K562 (cell line): Measurements from ENCODE around the gene NAT8L. TPM values are rescaled to one million over a fixed set of nuclear protein-coding genes. Genes with fewer than 3 reads are reported as not detected.

Source experiments
- ARHGAP35 ChIP-seq: fragments of 450-650 bp; IDR thresholded peaks from 2 replicates; pipeline ENCODE4 v1.6.1; 2018; ENCODE audit not compliant: partially characterized antibody
- CEBPG ChIP-seq, 3 experiments: fragments of 200-800 bp in 1 of 3; sonication (Bioruptor generic) in 1 of 3; sonication (generic) in 1 of 3; formaldehyde crosslinking in 1 of 3; IDR thresholded peaks in 2 of 3; conservative IDR thresholded peaks in 1 of 3; 2 replicates each; pipeline versions ENCODE4 v1.6.1 to v1.8.0; 2016 to 2022; ENCODE audit warnings: missing compliant biosample characterization in 2 of 3, missing genetic modification characterization in 2 of 3, mild to moderate bottlenecking in 1 of 3, missing genetic modification reagents in 1 of 3
- GATAD2B ChIP-seq: fragments of 450-650 bp; IDR thresholded peaks from 2 replicates; pipeline ENCODE4 v1.6.1; 2017; ENCODE audit warnings: mild to moderate bottlenecking, borderline replicate concordance
- LARP7 ChIP-seq: fragments of 450-650 bp; IDR thresholded peaks from 2 replicates; pipeline ENCODE4 v1.6.1; 2016
- MYC ChIP-seq, 2 experiments: fragments of 250-450 bp in 1 of 2; sonication (Bioruptor Pico) in 1 of 2; IDR thresholded peaks; 2 replicates each; pipeline versions ENCODE4 v1.5.1 to v1.6.1; 2012 to 2021; ENCODE audit warnings: low read depth in 2 of 2, borderline replicate concordance in 1 of 2, improper control_type of control experiment in 1 of 2, low read length in 1 of 2, mild to moderate bottlenecking in 1 of 2, moderate library complexity in 1 of 2
- PHTF2 ChIP-seq: fragments of 250-450 bp; sonication (Bioruptor Pico); IDR thresholded peaks from 2 replicates; pipeline ENCODE4 v1.5.0; 2021; ENCODE audit warnings: mild to moderate bottlenecking
- RBM15 ChIP-seq: fragments of 200-400 bp; formaldehyde crosslinking; IDR thresholded peaks from 2 replicates; pipeline ENCODE4 v1.6.1; 2018; ENCODE audit warnings: mild to moderate bottlenecking, low read length, moderate library complexity; ENCODE audit not compliant: insufficient read depth
- RFX5 ChIP-seq: IDR thresholded peaks from 2 replicates; pipeline ENCODE4 v1.6.1; 2011; ENCODE audit warnings: low read depth, mild to moderate bottlenecking, improper control_type of control experiment, low read length
- RUNX1 ChIP-seq: sonication (generic); IDR thresholded peaks from 2 replicates; pipeline ENCODE4 v1.6.1; 2016; ENCODE audit warnings: antibody characterized with exemption, low read depth
- SIN3A ChIP-seq, 2 experiments: fragments of 150-350 bp in 1 of 2; IDR thresholded peaks; 2 replicates each; pipeline ENCODE4 v1.6.1; 2011 to 2016; ENCODE audit warnings: borderline replicate concordance in 2 of 2, low read depth in 2 of 2, low read length in 2 of 2, mild to moderate bottlenecking in 2 of 2, moderate library complexity in 2 of 2; ENCODE audit not compliant: control insufficient read depth in 1 of 2
- U2AF2 ChIP-seq: fragments of 200-400 bp; formaldehyde crosslinking; optimal IDR thresholded peaks from 2 replicates; pipeline ENCODE3; 2017; ENCODE audit warnings: low read depth, mild to moderate bottlenecking, low read length
- UBTF ChIP-seq, 2 experiments: IDR thresholded peaks; 2 replicates each; pipeline ENCODE4 v1.6.1; 2012; ENCODE audit warnings: improper control_type of control experiment in 2 of 2, low read depth in 2 of 2, low read length in 2 of 2, borderline replicate concordance in 1 of 2
- ZBTB34 ChIP-seq: fragments of 250-450 bp; sonication (Bioruptor Pico); IDR thresholded peaks from 2 replicates; pipeline ENCODE4 v1.8.0; 2021; ENCODE audit warnings: mild to moderate bottlenecking, moderate library complexity
- ZBTB7A ChIP-seq: IDR thresholded peaks from 2 replicates; pipeline ENCODE4 v1.6.1; 2011; ENCODE audit warnings: low read depth, mild to moderate bottlenecking, low read length, moderate library complexity, borderline replicate concordance; ENCODE audit not compliant: control insufficient read depth
- ZFP30 ChIP-seq: fragments of 250-450 bp; sonication (Bioruptor Pico); IDR thresholded peaks from 2 replicates; pipeline ENCODE4 v1.8.0; 2022; ENCODE audit warnings: moderate library complexity, mild to moderate bottlenecking, inconsistent platforms, borderline replicate concordance
- ZKSCAN3 ChIP-seq: fragments of 250-450 bp; sonication (Bioruptor Pico); IDR thresholded peaks from 2 replicates; pipeline ENCODE4 v1.4.0; 2020
- ZNF143 ChIP-seq: sonication (generic); formaldehyde crosslinking; IDR thresholded peaks from 2 replicates; pipeline ENCODE4 v1.9.0; 2022; ENCODE audit warnings: mild to moderate bottlenecking, missing genetic modification reagents
- ZNF41 ChIP-seq: fragments of 250-450 bp; sonication (Bioruptor Pico); conservative IDR thresholded peaks from 2 replicates; pipeline ENCODE4 v1.4.0; 2020; ENCODE audit warnings: mild to moderate bottlenecking
- ZNF695 ChIP-seq: fragments of 450-650 bp; formaldehyde crosslinking; IDR thresholded peaks from 2 replicates; pipeline ENCODE4 v1.4.0; 2020; ENCODE audit warnings: mild to moderate bottlenecking, moderate library complexity
- polyA plus RNA-seq, 8 experiments: library from polyadenylated mRNA; depleted of rRNA in 4 of 8; stranded (reverse) in 5 of 8; unstranded in 3 of 8; fragments of >200 nt; fragmentation: Nextera tagmentation in 2 of 8; fragmentation: Illumina TruSeq in 1 of 8; extraction: Ambion mirVana in 2 of 8; extraction: Trizol in 1 of 8; gene quantifications; 2 replicates each; pipeline versions ENCODE4 v1.2.1 to v1.2.3, GENCODE V29; 2011 to 2014; ENCODE audit warnings: inconsistent platforms in 1 of 8, missing spikeins in 1 of 8
- total RNA-seq, 7 experiments: library from RNA; depleted of rRNA in 6 of 7; stranded (reverse); fragments of >200 nt in 6 of 7; fragmentation: Illumina TruSeq in 2 of 7; extraction: Trizol in 2 of 7; gene quantifications; 2 replicates each; pipeline versions ENCODE4 v1.2.1 to v1.2.3, GENCODE V29; 2011 to 2021; ENCODE audit warnings: low replicate concordance in 1 of 7
- TF ChIP-seq, protein P1 (sequence below): sonication (generic); formaldehyde crosslinking; IDR thresholded peaks from 2 replicates; pipeline ENCODE4 v1.8.0; 2023; ENCODE audit warnings: mild to moderate bottlenecking, missing genetic modification reagents
- TF ChIP-seq, protein P2 (sequence below): fragments of 450-650 bp; conservative IDR thresholded peaks from 2 replicates; pipeline ENCODE4 v1.6.1; 2016; ENCODE audit warnings: missing genetic modification characterization, low read depth, mild to moderate bottlenecking, missing compliant biosample characterization, moderate library complexity

The NAT8L gene
- total and polyA plus RNA-seq, 9 of the 15 experiments (the other 6 are each of a cell fraction or from before 2014, with no cell fraction given), result 0.06 to 11.0 (median 1.5) TPM

GRCh38 chr4:2059046-2059725 lies at the start of gene NAT8L (continued):
- no peak for TF ChIP-seq ZNF695 (CRISPR knock-in tag)
- TF ChIP-seq ZBTB7A, result peak; percentile 74; the same call in 1 of the 2 replicates
- TF ChIP-seq U2AF2, result no peak
- no peak for TF ChIP-seq ZBTB34
- no peak for TF ChIP-seq ZFP30
- TF ChIP-seq RBM15, result no peak
- no peak for TF ChIP-seq RUNX1
- TF ChIP-seq, protein P1, sequence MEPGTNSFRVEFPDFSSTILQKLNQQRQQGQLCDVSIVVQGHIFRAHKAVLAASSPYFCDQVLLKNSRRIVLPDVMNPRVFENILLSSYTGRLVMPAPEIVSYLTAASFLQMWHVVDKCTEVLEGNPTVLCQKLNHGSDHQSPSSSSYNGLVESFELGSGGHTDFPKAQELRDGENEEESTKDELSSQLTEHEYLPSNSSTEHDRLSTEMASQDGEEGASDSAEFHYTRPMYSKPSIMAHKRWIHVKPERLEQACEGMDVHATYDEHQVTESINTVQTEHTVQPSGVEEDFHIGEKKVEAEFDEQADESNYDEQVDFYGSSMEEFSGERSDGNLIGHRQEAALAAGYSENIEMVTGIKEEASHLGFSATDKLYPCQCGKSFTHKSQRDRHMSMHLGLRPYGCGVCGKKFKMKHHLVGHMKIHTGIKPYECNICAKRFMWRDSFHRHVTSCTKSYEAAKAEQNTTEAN (CRISPR knock-in tag), result no peak
- TF ChIP-seq MYC (IDR thresholded peaks at IDR 0.05; ENCODE audit: low read depth, low read length), result peak; percentile 71
- TF ChIP-seq MYC (CRISPR knock-in tag; IDR thresholded peaks at IDR 0.05; ENCODE audit: borderline replicate concordance, low read depth), result no peak
- TF ChIP-seq CEBPG (CRISPR knock-in tag; IDR thresholded peaks at IDR 0.05), result no peak
- no peak for TF ChIP-seq CEBPG (tag; conservative IDR thresholded peaks at IDR 0.05 in 1 of 2, IDR thresholded peaks at IDR 0.05 in 1 of 2)
- no peak for TF ChIP-seq ZNF41 (CRISPR knock-in tag)
- TF ChIP-seq ZNF143, result no peak
- no peak for TF ChIP-seq RFX5
- TF ChIP-seq PHTF2 (CRISPR knock-in tag), result no peak
- TF ChIP-seq ZKSCAN3 (CRISPR knock-in tag), result no peak
- TF ChIP-seq GATAD2B, result no peak
- TF ChIP-seq LARP7, result no peak
- no peak for TF ChIP-seq ARHGAP35
- peak in 1 of 2 experiments; percentile 71; a peak in 1 of 4 replicates for TF ChIP-seq SIN3A (IDR thresholded peaks at IDR 0.05; ENCODE audit: borderline replicate concordance in 2 of 2, control insufficient read depth in 1 of 2, low read depth in 2 of 2, low read length in 2 of 2)
- peak in 1 of 2 experiments; percentile 36; a peak in 1 of 4 replicates for TF ChIP-seq UBTF (IDR thresholded peaks at IDR 0.05; ENCODE audit: borderline replicate concordance in 1 of 2, low read depth in 2 of 2, low read length in 2 of 2)
- TF ChIP-seq, protein P2, sequence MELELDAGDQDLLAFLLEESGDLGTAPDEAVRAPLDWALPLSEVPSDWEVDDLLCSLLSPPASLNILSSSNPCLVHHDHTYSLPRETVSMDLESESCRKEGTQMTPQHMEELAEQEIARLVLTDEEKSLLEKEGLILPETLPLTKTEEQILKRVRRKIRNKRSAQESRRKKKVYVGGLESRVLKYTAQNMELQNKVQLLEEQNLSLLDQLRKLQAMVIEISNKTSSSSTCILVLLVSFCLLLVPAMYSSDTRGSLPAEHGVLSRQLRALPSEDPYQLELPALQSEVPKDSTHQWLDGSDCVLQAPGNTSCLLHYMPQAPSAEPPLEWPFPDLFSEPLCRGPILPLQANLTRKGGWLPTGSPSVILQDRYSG (tag), result no peak
